GF-D8 (cell line): ENCODE measurements around the gene SLC28A2.
"Not testable (repeated sequence)": the region's sequence is repeated elsewhere in the genome, so short reads cannot be mapped to it uniquely, and the experiment has no call there.

ENCODE experiments used
- DNase-seq: peaks from one replicate; lab custom pipeline; 2025; lab: John Stamatoyannopoulos, UW

SLC28A2 gene

GRCh38 chr15:45251888-45252287 is at the start of gene SLC28A2:
Gene SLC28A2, plus strand, starts transcription at chr15:45252234. Its CDS starts 982 bp downstream, at chr15:45253216.
- DNase-seq, result no peak

- no peak for DNase-seq
Observed at GRCh38 chr15:45203182-45203581, 48.9 kb upstream of the SLC28A2 start.

GRCh38 chr15:45205192-45205591 is 46.8 kb upstream of the SLC28A2 start:
- no peak for DNase-seq

- no peak for DNase-seq
Observed at GRCh38 chr15:45212493-45212892, 39.5 kb upstream of the SLC28A2 start.

GRCh38 chr15:45221053-45221599 is 30.9 kb upstream of the SLC28A2 start:
- DNase-seq, result no peak

GRCh38 chr15:45221967-45222366 is 30.1 kb upstream of the SLC28A2 start:
- DNase-seq, result no peak

- DNase-seq, result no peak
Observed at GRCh38 chr15:45224621-45225217, 27.3 kb upstream of the SLC28A2 start.

GRCh38 chr15:45225506-45226273 is 26.3 kb upstream of the SLC28A2 start:
- no peak for DNase-seq

GRCh38 chr15:45228931-45229330 is 23.1 kb upstream of the SLC28A2 start:
- no peak for DNase-seq

GRCh38 chr15:45230245-45230965 is 21.6 kb upstream of the SLC28A2 start:
- no peak for DNase-seq

GRCh38 chr15:45231132-45231531 is 20.9 kb upstream of the SLC28A2 start:
- DNase-seq, result no peak

- no peak for DNase-seq
Observed at GRCh38 chr15:45231864-45232562, 20.0 kb upstream of the SLC28A2 start.

- no peak for DNase-seq
Observed at GRCh38 chr15:45234562-45235235, 17.3 kb upstream of the SLC28A2 start.

- not testable (repeated sequence) for DNase-seq
Observed at GRCh38 chr15:45236806-45237205, 15.2 kb upstream of the SLC28A2 start.

- no peak for DNase-seq
Observed at GRCh38 chr15:45242289-45242688, 9.7 kb upstream of the SLC28A2 start.

- no peak for DNase-seq
Observed at GRCh38 chr15:45249125-45249780, 2.8 kb upstream of the SLC28A2 start.

- no peak for DNase-seq
Observed at GRCh38 chr15:45253330-45253729, 1.3 kb downstream of the SLC28A2 start.

- DNase-seq, result no peak
Observed at GRCh38 chr15:45254405-45254804, 2.4 kb downstream of the SLC28A2 start.

GRCh38 chr15:45254824-45255223 is 2.8 kb downstream of the SLC28A2 start:
- not testable (repeated sequence) for DNase-seq

- DNase-seq, result no peak
Observed at GRCh38 chr15:45259796-45260195, 7.8 kb downstream of the SLC28A2 start.

- no peak for DNase-seq
Observed at GRCh38 chr15:45262906-45263461, 10.9 kb downstream of the SLC28A2 start.
